T1000 (cell line): ENCODE data around the gene PLOD1.
"Not testable (repeated sequence)": the region's sequence is repeated elsewhere in the genome, so short reads cannot be mapped to it uniquely, and the experiment has no call there.

Experiments used
- DNase-seq: peaks from one replicate; lab custom pipeline; 2025; ENCODE audit warnings: mixed read lengths; lab: John Stamatoyannopoulos, UW

PLOD1 gene

GRCh38 chr1:11938722-11939526 lies 4.4 kb downstream of the PLOD1 start:
- peak; percentile 29 for DNase-seq

- DNase-seq, result not testable (repeated sequence)
Observed at GRCh38 chr1:11939794-11940193, 5.3 kb downstream of the PLOD1 start.

GRCh38 chr1:11940260-11940921 lies 5.9 kb downstream of the PLOD1 start:
- no peak for DNase-seq

GRCh38 chr1:11942280-11942679 lies 7.8 kb downstream of the PLOD1 start:
- no peak for DNase-seq

- no peak for DNase-seq
Observed at GRCh38 chr1:11943619-11944018, 9.1 kb downstream of the PLOD1 start.

- no peak for DNase-seq
Observed at GRCh38 chr1:11944358-11944931, 9.9 kb downstream of the PLOD1 start.

GRCh38 chr1:11946647-11947046 lies 12.1 kb downstream of the PLOD1 start:
- DNase-seq, result no peak

GRCh38 chr1:11948822-11949458 lies 14.4 kb downstream of the PLOD1 start:
- no peak for DNase-seq

- DNase-seq, result no peak
Observed at GRCh38 chr1:11951901-11952300, 17.4 kb downstream of the PLOD1 start.

- no peak for DNase-seq
Observed at GRCh38 chr1:11952455-11953109, 18.1 kb downstream of the PLOD1 start.

- DNase-seq, result no peak
Observed at GRCh38 chr1:11955221-11955620, 20.7 kb downstream of the PLOD1 start.

GRCh38 chr1:11957398-11957797 lies 22.9 kb downstream of the PLOD1 start:
- DNase-seq, result no peak

- no peak for DNase-seq
Observed at GRCh38 chr1:11957897-11958296, 23.4 kb downstream of the PLOD1 start.

- no peak for DNase-seq
Observed at GRCh38 chr1:11960276-11960675, 25.8 kb downstream of the PLOD1 start.

GRCh38 chr1:11960715-11961114 lies 26.2 kb downstream of the PLOD1 start:
- no peak for DNase-seq

GRCh38 chr1:11961230-11961629 lies 26.7 kb downstream of the PLOD1 start:
- no peak for DNase-seq

GRCh38 chr1:11963622-11964021 lies 29.1 kb downstream of the PLOD1 start:
- no peak for DNase-seq

- no peak for DNase-seq
Observed at GRCh38 chr1:11964656-11965055, 30.1 kb downstream of the PLOD1 start.

- DNase-seq, result no peak
Observed at GRCh38 chr1:11967028-11967547, 32.6 kb downstream of the PLOD1 start.

GRCh38 chr1:11970441-11971185 lies 36.1 kb downstream of the PLOD1 start:
- DNase-seq, result no peak

GRCh38 chr1:11977625-11978024 lies 43.1 kb downstream of the PLOD1 start:
- no peak for DNase-seq
